Measurements from ENCODE around the gene ZMYND10. TPM values are rescaled to one million over a fixed set of nuclear protein-coding genes. Genes with fewer than 3 reads are reported as not detected.

The ZMYND10 gene
- total RNA-seq, 1 experiment from 2014 or later: 1.4 TPM

DNA sequence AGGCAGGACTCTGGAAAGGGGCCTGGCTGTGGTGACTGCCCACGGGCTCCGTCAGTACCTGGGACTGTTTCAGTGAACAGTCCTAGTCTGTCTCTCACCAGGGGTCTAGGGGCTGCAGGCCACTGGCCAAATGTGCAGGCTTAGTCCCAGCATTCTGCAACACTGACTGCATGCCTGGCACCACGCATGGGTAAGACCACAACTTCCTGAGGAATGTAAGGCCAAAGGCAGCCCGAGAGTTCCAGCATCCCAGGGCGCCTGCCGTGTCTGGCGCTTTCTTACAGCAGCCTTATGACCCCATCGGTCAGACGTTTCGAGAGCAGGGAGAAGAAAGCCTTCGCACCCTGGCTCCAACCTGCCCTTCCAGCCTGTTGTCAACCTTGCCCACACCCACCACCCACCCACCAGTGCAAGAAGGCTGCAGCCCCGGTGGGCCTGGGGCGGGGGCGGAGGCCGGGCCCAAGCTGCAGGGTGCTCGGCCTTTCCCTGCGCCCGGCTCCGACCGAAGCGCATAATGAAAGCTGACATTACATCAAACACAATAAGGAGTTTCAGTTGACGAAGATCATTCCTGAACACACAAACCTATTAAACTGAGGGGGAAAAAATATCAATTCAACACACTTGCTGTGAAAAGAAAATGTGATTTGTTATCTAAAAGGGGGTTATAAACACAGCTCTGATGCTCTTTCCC, 43.3 kb upstream of the ZMYND10 start:
- TF ChIP-seq, protein P1, sequence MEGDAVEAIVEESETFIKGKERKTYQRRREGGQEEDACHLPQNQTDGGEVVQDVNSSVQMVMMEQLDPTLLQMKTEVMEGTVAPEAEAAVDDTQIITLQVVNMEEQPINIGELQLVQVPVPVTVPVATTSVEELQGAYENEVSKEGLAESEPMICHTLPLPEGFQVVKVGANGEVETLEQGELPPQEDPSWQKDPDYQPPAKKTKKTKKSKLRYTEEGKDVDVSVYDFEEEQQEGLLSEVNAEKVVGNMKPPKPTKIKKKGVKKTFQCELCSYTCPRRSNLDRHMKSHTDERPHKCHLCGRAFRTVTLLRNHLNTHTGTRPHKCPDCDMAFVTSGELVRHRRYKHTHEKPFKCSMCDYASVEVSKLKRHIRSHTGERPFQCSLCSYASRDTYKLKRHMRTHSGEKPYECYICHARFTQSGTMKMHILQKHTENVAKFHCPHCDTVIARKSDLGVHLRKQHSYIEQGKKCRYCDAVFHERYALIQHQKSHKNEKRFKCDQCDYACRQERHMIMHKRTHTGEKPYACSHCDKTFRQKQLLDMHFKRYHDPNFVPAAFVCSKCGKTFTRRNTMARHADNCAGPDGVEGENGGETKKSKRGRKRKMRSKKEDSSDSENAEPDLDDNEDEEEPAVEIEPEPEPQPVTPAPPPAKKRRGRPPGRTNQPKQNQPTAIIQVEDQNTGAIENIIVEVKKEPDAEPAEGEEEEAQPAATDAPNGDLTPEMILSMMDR (conservative IDR thresholded peaks at IDR 0.05): no peak; the same call in 2 of the 3 replicates
- no CpG with 5 or more reads among the region's 22 CpGs for WGBS (ENCODE audit: extremely low coverage, insufficient read length, low lambda C conversion rate)
- no peak overlapping the region for H3K14ac ChIP-seq (ENCODE audit: insufficient read depth, low read length)
- H2AK5ac ChIP-seq (ENCODE audit: insufficient read length, low read length): no peak overlapping the region
- no peak overlapping the region for H3K4ac ChIP-seq (ENCODE audit: low read depth, low read length)
- H4K5ac ChIP-seq (ENCODE audit: insufficient read length, low read depth, low read length): no peak overlapping the region
- no peaks in the 10 kb centered on the region for H3K9me3 ChIP-seq (ENCODE audit: control insufficient read depth, low read depth, low read length)
- DNase-seq: no peak
- Mint-ChIP-seq H3K4me3 (no peak overlapping the region), H3K36me3 (ENCODE audit: insufficient read depth in 1 of 3, low read depth in 3 of 3) (0 out of 7 replicates have a peak, but pooled peaks cover 0 to 4% (median 0%) of the 10 kb centered on the region in 3 experiments), H3K4me1 (0 out of 4 replicates have a peak, but pooled peaks cover 0 to 6% of the 10 kb centered on the region in 2 experiments), H3K27ac (no peak overlapping the region), H3K9me3 (no peaks in the 10 kb centered on the region), H3K27me3 (ENCODE audit: low read depth) (no peaks in the 10 kb centered on the region; the same call in 1 of the 2 replicates)
- no peak overlapping the region for H3K56ac ChIP-seq (ENCODE audit: insufficient read length, low read depth, low read length)
- no peak overlapping the region for H2BK20ac ChIP-seq (ENCODE audit: low read depth, low read length, poor library complexity, severe bottlenecking)
- no peak overlapping the region for H2BK12ac ChIP-seq (ENCODE audit: insufficient read length, low read depth, low read length)
- no peaks in the 10 kb centered on the region for H3K23me2 ChIP-seq (ENCODE audit: insufficient read length, low read depth, low read length, poor library complexity, severe bottlenecking)
- H3K9ac ChIP-seq (ENCODE audit: extremely low read depth, insufficient read length, low read length): no peak overlapping the region
- H4K8ac ChIP-seq (replicated peaks; ENCODE audit: insufficient read length, low read depth, low read length): no peak overlapping the region
- no peaks in the 10 kb centered on the region for H3K79me1 ChIP-seq (ENCODE audit: insufficient read depth, low read depth, low read length, poor library complexity, severe bottlenecking)
- no peaks in the 10 kb centered on the region for H3K4me1 ChIP-seq (ENCODE audit: insufficient read depth, low read length)
- H2BK5ac ChIP-seq (ENCODE audit: insufficient read length, low read length): no peak overlapping the region
- no peak overlapping the region for H4K91ac ChIP-seq (ENCODE audit: insufficient read length, low read depth, low read length)
- no peaks in the 10 kb centered on the region for H3K27me3 ChIP-seq (ENCODE audit: insufficient read depth, low read length)
- no peak overlapping the region for H3K18ac ChIP-seq (ENCODE audit: insufficient read length, low read depth, low read length)
- H3K27ac ChIP-seq (ENCODE audit: insufficient read length, low read depth, low read length): no peak overlapping the region
- H3K23ac ChIP-seq (ENCODE audit: insufficient read length, low read depth, low read length): no peak overlapping the region
- H4K20me1 ChIP-seq (ENCODE audit: control insufficient read depth, insufficient read depth, insufficient read length): peaks cover 2% of the 10 kb centered on the region
- H3K79me2 ChIP-seq (ENCODE audit: insufficient read depth, low read length): no peaks in the 10 kb centered on the region
- H2AFZ ChIP-seq (ENCODE audit: low read length): no peak overlapping the region
- H3T11ph ChIP-seq (ENCODE audit: low read length): no peak overlapping the region
- H2BK15ac ChIP-seq (ENCODE audit: low read depth, low read length): no peak overlapping the region
- no peak overlapping the region for H2BK120ac ChIP-seq (ENCODE audit: low read depth, low read length, poor library complexity, severe bottlenecking)
- H3K4me2 ChIP-seq (ENCODE audit: insufficient read depth, insufficient read length, low read length): no peak overlapping the region
